IPS-20b (cell line): Measurements from ENCODE around the gene PTTG1IP.
A peak's percentile ranks its signal among the peaks of the same experiment; 100 is the strongest.

ENCODE experiments used
- H3K27ac ChIP-seq: one replicate; pipeline ENCODE4 v1.5.1; 2013; ENCODE audit warnings: low read length
- H3K27me3 ChIP-seq: 2 replicates; pipeline ENCODE4 v1.6.1; 2013; ENCODE audit warnings: mild to moderate bottlenecking, low read length, inconsistent platforms; ENCODE audit not compliant: insufficient read depth
- H3K36me3 ChIP-seq: 2 replicates; pipeline ENCODE4 v1.6.1; 2013; ENCODE audit warnings: low read depth, mild to moderate bottlenecking, inconsistent platforms, low read length, moderate library complexity; ENCODE audit not compliant: insufficient read depth
- H3K4me1 ChIP-seq: 2 replicates; pipeline ENCODE4 v1.6.1; 2013; ENCODE audit warnings: mild to moderate bottlenecking, control low read depth, inconsistent platforms, low read length, moderate library complexity; ENCODE audit not compliant: insufficient read depth
- H3K4me3 ChIP-seq: 2 replicates; pipeline ENCODE4 v1.5.1; 2013; ENCODE audit warnings: mild to moderate bottlenecking, low read length, inconsistent platforms
- H3K9ac ChIP-seq: 2 replicates; pipeline ENCODE4 v1.6.1; 2013; ENCODE audit warnings: low read depth, mild to moderate bottlenecking, inconsistent platforms, low read length, moderate library complexity
- H3K9me3 ChIP-seq: 2 replicates; pipeline ENCODE4 v1.6.1; 2013; ENCODE audit warnings: mild to moderate bottlenecking, low read depth, low read length, inconsistent platforms; ENCODE audit not compliant: insufficient read depth

Gene PTTG1IP

DNA sequence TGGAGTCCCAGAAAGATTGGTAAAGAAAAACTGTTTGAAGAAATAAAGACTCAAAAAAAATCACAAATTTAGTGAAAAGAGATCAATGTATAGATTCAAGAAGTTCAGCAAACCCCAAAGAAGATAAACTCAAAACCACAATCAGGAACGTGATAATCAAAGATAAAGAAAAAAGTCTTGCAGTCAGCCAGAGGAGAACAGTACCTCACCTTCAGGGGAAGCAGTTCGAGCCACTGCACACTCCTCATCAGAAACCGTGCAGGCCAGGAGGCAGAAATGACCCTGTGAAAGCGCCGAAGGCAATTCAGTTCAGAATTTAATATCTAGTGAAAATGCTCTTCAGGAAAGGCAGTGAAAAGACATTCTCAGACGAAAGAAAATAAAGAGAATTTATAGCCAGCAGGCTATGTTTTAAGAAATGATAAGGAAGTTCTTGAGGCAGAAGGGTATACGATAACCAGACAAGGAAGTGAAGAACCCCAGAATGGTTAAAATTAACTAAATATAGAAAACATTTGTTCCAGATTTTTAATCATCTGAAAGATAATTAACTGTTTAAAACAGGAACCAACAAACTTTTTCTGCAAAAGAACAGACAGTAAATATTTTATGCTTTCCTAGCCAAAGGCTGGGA lies 42.1 kb downstream of the PTTG1IP start:
- H3K9me3 ChIP-seq: peaks cover 26% of the 10 kb centered on the region

DNA sequence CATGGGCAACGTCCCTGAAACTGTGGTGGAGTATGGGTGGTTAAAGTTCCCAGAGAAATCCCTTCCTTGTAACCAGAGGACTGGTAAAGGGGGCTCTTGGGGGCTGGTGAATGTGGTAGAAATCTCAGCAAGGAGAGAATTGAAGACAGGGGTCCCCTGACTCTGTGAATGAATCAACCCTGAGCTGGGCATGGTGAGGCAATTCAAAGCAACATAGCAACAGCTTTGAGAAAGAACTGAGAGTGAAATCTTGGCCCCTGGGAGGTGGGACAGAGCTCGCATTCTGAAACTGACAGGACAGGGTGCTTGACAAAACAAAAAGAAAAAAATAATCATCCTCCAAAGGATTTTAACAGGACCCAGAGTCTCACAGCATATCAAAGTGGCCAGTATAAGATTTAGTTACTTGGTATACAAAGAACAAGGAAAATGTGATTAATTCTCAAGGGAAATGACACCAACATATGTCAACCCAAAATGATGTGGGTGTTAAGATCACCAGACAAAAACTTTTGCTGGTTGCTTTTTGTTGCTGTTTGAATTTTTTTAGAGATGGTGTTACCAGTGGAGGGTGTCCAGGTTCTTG lies 43.9 kb downstream of the PTTG1IP start:
- H3K27ac ChIP-seq: no peak overlapping the region
- H3K9ac ChIP-seq: no peak overlapping the region
- H3K27me3 ChIP-seq: no peaks in the 10 kb centered on the region
- H3K4me1 ChIP-seq: no peaks in the 10 kb centered on the region
- H3K9me3 ChIP-seq: peaks cover 30% of the 10 kb centered on the region
- H3K4me3 ChIP-seq: no peak overlapping the region
- H3K36me3 ChIP-seq: no peaks in the 10 kb centered on the region

More for the DNA sequence above, 42.1 kb downstream of the PTTG1IP start:
- Histone ChIP-seq H3K4me3 (no peak overlapping the region), H3K36me3 (no peaks in the 10 kb centered on the region), H3K9ac (no peak overlapping the region), H3K4me1 (no peaks in the 10 kb centered on the region), H3K27me3 (no peaks in the 10 kb centered on the region), H3K27ac (no peak overlapping the region)

DNA sequence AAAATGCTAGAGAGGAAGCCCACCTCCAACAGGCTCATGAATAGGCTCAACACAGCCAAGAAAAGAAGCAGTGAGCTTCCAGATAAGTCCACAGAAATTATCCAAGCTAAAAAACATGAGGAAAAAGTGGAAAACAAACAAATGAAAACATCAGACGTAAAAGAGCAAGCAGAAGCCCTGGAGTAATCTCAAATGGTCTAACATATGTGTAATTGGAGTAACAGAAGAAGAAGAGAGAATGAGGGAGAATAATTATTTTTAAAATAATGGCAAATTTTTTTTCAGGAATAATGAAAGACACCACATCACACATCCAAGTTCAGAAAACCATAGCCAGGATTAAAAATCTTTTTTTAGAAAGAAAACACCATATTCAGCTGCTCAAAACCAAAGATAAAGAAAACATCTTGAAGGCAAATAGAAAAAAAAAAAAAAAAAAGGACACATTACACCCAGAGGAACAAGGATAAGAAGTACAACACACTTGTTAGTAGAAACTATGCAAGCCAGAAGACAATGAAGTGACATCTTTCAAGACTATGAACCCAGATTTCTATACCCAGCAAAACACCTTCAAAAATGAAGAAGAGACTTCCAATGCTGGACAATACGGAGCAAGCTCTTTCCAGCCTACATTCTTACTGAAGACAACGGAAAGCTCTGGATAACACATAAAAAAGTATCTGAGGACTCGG lies 45.0 kb downstream of the PTTG1IP start:
- Histone ChIP-seq H3K4me3 (no peak overlapping the region), H3K27ac (no peak overlapping the region), H3K9ac (no peak overlapping the region), H3K9me3 (peaks cover 34% of the 10 kb centered on the region), H3K4me1 (no peaks in the 10 kb centered on the region), H3K27me3 (no peaks in the 10 kb centered on the region), H3K36me3 (no peaks in the 10 kb centered on the region)

DNA sequence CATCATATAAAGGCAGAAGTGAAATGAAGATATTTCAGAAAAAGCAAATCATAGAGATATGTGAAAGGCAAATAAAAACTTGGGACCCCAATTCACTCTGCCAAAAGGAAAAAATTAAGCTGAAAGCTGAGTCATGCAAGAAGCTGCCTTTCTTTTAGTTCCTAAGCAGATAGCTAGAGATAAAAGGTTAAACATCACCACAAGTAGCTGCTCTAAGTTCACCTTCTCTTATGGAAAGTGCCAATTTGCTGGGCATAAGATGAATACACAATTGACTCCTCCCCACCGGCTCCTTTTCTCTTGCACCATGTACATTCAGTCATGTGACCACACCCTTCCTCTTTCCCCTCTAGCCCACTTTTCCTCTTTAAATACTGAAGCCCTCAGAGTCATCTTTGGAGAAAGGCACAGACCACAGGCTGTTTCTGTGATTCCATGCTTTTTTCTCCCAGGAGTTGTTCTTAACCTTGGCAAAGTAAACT lies 50.3 kb downstream of the PTTG1IP start:
- no peaks in the 10 kb centered on the region for H3K36me3 ChIP-seq
- no peak overlapping the region for H3K4me3 ChIP-seq
- H3K9me3 ChIP-seq: peaks cover 56% of the 10 kb centered on the region
- no peaks in the 10 kb centered on the region for H3K4me1 ChIP-seq
- H3K27me3 ChIP-seq: peaks cover 13% of the 10 kb centered on the region
- no peak overlapping the region for H3K27ac ChIP-seq
- no peak overlapping the region for H3K9ac ChIP-seq

DNA sequence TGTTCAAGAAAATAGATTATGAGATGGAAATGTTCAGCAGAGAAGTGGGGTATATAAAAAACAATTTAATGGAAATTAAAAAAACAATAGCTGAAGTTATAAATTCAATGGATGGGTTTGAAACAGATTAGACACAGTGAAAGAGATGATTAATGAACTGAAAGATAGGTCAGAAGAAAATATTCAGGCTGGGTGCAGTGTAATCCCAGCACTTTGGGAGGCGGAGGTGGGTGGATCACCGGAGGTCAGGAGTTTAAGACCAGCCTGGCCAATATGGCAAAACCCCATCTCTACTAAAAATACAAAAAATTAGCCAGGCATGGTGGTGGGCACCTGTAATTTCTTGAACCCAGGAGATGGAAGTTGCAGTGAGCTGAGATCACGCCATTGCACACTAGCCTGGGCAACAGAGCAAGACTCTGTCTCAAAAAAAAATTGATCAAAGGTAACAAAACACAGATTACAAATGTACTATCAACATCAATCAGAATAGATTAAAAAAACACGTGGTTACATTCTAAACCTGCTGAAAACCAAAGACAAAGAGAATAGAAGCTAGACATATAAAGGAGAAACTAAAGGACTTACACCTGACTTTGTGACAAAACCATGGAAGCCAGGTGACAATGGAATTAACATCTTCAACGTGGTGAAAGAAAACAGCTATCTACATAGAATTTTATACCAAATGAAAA lies 50.9 kb downstream of the PTTG1IP start:
- Histone ChIP-seq H3K4me1 (no peaks in the 10 kb centered on the region), H3K4me3 (no peak overlapping the region), H3K36me3 (no peaks in the 10 kb centered on the region), H3K27ac (no peak overlapping the region), H3K9ac (no peak overlapping the region), H3K27me3 (peaks cover 13% of the 10 kb centered on the region), H3K9me3 (peaks cover 50% of the 10 kb centered on the region)

DNA sequence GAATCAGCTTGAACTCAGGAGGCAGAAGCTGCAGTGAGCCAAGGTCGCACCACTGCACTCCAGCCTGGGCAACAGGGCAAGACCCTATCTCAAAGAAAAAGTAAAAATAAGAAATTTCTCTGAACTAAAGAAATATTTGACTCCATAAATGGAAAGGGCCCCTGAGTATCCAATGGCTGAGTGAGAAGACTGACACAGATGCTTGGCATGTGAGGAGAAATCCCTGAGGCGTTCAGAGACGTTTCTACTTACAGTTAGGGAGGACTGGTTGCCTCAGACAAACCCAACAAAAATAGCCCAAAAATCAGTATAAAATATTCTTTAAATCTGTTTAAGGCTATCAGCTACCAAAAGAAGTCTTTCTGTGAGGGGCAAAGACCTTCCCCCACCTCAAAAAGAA lies 52.6 kb downstream of the PTTG1IP start:
- Histone ChIP-seq H3K9ac (no peak overlapping the region), H3K9me3 (peaks cover 39% of the 10 kb centered on the region), H3K27me3 (peaks cover 13% of the 10 kb centered on the region)

DNA sequence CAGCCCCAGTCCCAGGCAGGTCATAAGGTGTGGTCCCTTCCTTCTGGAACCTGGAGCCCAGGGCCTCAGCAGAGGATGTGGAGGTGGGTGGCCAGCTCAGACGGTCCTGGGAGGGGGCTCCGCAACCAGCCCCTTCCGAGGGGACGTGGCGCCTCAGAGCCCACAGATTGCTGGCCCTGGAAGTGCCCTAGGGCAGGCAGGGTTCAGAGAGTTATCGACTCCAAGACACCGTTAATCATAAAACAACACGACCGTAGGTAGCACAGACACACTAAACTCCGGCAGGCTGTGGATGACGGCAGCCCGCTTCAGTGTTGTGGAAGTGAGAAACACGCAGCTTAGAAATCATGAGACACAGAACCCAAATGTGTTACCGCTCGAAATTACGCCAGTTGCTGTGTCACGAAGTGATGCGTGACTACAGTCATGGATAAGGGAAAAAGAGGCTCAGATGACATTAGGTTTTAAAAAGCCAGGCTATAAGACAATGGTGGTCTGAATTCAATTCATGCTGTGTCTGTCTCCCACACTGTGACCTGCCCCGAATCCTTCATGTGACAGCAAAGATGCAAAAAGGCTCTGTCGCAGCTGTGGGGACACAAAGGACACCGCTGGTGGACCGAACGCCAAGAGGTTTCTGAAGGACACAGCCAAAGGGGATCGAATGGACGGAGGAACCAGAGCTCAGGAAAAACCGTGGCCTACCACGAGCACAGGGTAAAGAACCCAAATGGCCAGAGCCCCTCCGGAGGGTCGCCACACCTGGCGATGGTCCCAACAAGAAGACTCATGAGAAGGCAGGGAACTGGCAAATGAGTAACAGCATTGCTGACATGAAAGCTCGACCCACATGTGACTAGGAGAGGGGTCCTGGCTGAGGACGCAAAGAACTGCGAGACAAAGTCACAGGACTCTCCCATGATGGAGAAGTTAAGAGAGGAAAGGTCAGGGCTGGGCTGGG lies 53.9 kb downstream of the PTTG1IP start:
- Histone ChIP-seq H3K4me3 (no peak overlapping the region; the same call in 1 of the 2 replicates), H3K36me3 (no peaks in the 10 kb centered on the region), H3K27me3 (peaks cover 13% of the 10 kb centered on the region), H3K4me1 (peaks cover 3% of the 10 kb centered on the region; the same call in 1 of the 2 replicates), H3K27ac (no peak overlapping the region), H3K9me3 (peaks cover 39% of the 10 kb centered on the region), H3K9ac (no peak overlapping the region)

More for the DNA sequence above, 52.6 kb downstream of the PTTG1IP start:
- no peak overlapping the region for H3K4me3 ChIP-seq
- H3K36me3 ChIP-seq: no peaks in the 10 kb centered on the region
- no peaks in the 10 kb centered on the region for H3K4me1 ChIP-seq
- no peak overlapping the region for H3K27ac ChIP-seq

DNA sequence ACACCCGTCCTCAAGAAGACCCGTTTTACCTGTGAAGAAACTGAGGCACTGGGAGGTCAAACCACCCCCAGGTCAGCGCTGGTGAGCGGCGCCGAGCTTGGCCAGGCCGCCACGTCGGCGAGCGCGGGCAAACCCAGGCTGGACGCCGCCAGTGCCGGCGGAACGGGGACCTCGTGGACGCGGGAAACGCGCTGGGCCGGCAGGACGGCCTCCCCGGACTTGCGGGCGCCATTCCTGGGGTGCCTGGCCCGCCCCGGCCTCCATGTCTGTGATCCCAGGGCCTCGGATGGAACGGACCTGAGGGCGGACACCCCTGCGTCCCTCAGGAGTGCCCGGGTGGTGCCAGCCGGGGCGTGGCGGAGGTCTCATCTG lies 54.9 kb downstream of the PTTG1IP start:
- peak overlapping the region; percentile 56; the same call in 1 of the 2 replicates for H3K9ac ChIP-seq
- peak overlapping the region; percentile 59; the same call in 1 of the 2 replicates for H3K4me3 ChIP-seq
- H3K27ac ChIP-seq: no peak overlapping the region

DNA sequence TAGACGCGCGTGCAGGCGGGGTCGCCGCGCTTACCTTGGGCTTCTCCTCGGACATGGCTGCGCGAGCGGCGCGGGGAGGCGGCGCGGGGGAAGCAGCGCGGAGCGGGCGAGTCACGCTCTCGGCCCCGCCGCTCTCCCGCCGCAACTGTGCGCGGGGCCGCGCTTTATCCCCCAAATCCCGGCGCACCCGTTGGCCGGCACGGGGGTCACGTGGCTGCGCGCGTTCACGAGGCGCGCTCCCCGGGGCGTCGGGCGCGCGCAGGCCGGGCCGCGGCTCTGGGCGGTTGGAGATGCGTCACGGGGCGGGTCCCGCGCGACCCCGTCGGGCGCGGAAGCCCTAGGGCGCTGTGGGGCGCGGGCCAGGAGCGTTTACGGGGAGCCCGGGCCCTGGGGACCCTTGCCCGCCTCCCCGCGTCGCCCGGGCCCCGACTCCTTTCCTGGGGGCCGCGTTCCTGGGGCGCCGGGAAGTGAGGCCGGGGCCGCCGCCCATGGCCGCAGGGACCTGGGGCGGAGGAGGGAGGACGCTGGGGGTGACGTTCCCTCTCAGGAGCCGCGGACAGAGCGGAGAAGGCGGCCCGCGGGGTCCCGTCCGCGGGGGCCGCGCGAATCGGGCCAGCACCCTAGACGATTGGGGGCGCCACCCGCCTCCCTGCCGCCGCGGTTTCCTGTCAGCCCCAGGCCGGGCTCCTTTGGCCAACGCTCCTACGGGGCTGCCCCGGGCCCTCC lies 55.4 kb downstream of the PTTG1IP start, which contains the start of gene SUMO3:
Gene SUMO3 (minus strand): TSS at position 149 of the 726 bp plus-strand sequence. CDS start 94 bp downstream, at position 55.
- Histone ChIP-seq H3K27ac (no peak within 1 kb of the TSS), H3K9ac (peak within 1 kb of the TSS; percentile 62; the same call in 1 of the 2 replicates)

More for the DNA sequence above, 54.9 kb downstream of the PTTG1IP start:
- Histone ChIP-seq H3K36me3 (peaks cover 4% of the 10 kb centered on the region; the same call in 1 of the 2 replicates), H3K27me3 (peaks cover 13% of the 10 kb centered on the region), H3K4me1 (peaks cover 3% of the 10 kb centered on the region; the same call in 1 of the 2 replicates), H3K9me3 (peaks cover 36% of the 10 kb centered on the region)

DNA sequence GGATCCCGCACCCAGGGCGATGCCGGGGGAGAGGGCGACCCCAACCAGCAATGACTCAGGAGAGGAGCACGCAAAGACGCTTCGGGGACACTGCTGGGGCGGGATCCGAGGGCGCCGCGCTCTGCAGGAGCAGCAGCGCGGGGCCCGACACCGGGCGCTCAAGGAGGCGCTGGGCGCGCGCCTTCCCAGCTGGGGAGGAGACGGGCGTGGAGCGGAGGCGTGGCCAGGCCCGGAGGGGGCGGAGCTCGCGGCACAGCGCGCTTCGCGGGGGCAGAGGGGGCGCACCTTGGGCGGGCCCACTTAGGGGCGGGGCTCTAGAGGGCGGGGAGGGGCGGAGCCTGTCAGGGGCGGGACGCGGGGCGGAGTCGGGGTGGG lies 56.0 kb downstream of the PTTG1IP start:
- Histone ChIP-seq H3K27ac (no peak overlapping the region), H3K36me3 (peaks cover 4% of the 10 kb centered on the region; the same call in 1 of the 2 replicates), H3K4me3 (peak overlapping the region; percentile 84), H3K4me1 (peaks cover 3% of the 10 kb centered on the region; the same call in 1 of the 2 replicates), H3K27me3 (peaks cover 13% of the 10 kb centered on the region), H3K9ac (peak overlapping the region; percentile 62; the same call in 1 of the 2 replicates), H3K9me3 (peaks cover 25% of the 10 kb centered on the region)

More for the DNA sequence above, 55.4 kb downstream of the PTTG1IP start, which contains the start of gene SUMO3:
- Histone ChIP-seq H3K27me3 (peaks cover 13% of the 10 kb centered on the region), H3K4me1 (peaks cover 3% of the 10 kb centered on the region; the same call in 1 of the 2 replicates), H3K36me3 (peaks cover 4% of the 10 kb centered on the region; the same call in 1 of the 2 replicates), H3K9me3 (peaks cover 30% of the 10 kb centered on the region), H3K4me3 (peak within 1 kb of the TSS; percentile 84)
